GM10266 (cell line): Measurements from ENCODE around the gene MYL5.

ENCODE experiments used
- DNase-seq: peaks from one replicate; pipeline ENCODE4 v3.0.0; 2012; ENCODE audit errors: extremely low spot score
- TF ChIP-seq, protein P1 (sequence below): IDR thresholded peaks from 2 replicates; pipeline ENCODE4 v1.5.1; 2012; ENCODE audit warnings: mild to moderate bottlenecking, low read depth; ENCODE audit not compliant: control insufficient read depth, insufficient read depth; ENCODE audit errors: missing control alignments

The MYL5 gene

DNA sequence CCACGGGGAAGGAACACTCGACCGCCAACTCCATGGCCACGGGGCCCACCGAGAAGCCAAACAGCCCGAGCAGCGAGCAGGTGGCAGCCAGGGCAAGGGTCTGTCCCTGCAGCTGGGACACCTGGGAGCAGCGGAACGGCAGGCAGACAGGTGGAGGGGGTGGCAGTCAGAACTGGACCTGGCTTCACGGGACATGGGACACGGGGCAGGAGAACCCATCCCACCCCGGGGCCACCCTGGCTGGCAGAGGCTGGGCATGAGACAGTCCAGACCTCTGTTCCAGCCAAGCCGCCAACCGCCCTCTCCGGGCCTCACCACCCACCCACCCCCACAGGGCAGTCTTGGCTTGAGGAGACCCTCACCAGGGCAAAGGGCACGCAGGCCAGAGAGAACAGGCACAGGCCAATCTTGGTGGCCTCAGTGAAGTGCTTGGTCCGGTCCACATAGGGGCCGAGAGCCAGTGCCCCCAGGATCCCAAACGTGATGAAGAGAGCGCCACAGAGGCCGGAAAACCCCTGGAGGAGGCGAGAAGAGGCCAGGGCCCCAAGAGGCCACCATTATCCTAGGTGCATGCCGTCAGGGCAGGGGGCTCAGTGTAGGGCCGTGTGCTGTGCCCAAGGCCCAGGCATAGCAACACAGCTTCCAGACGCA lies 9.0 kb downstream of the MYL5 start:
- TF ChIP-seq, protein P1, sequence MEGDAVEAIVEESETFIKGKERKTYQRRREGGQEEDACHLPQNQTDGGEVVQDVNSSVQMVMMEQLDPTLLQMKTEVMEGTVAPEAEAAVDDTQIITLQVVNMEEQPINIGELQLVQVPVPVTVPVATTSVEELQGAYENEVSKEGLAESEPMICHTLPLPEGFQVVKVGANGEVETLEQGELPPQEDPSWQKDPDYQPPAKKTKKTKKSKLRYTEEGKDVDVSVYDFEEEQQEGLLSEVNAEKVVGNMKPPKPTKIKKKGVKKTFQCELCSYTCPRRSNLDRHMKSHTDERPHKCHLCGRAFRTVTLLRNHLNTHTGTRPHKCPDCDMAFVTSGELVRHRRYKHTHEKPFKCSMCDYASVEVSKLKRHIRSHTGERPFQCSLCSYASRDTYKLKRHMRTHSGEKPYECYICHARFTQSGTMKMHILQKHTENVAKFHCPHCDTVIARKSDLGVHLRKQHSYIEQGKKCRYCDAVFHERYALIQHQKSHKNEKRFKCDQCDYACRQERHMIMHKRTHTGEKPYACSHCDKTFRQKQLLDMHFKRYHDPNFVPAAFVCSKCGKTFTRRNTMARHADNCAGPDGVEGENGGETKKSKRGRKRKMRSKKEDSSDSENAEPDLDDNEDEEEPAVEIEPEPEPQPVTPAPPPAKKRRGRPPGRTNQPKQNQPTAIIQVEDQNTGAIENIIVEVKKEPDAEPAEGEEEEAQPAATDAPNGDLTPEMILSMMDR = no peak
- no peak for DNase-seq

DNA sequence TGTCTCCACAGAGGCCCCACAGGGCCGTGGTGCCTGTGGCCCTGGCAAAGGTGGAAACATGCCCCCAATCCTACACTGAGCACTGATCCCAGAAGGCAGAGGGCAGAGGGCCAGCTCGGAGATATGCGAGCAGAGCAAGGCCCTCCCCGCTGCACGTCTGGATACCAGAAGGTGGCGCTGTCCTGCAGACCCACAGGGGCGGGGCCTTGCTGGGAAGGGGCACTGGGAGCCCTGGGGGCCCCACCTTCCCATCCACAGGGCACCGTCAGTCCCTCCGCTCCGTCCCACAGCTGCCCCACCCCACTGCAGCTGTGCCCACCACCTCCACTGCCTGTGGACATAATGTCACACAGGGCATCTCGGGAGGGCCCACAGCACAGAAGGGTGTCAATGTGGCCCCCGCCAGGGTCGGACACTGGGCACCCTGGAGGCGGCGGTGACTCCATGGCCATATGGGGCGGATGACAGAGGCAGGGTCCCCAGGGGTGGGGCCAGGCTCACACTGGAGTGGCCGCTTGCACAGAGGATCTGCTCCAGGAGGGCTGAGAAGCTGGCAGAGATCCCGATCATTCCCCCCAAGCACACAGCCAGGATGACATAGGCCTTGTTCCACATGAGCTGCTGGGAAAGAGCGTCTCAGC lies 9.8 kb downstream of the MYL5 start:
- TF ChIP-seq, protein P1 = peak; percentile 65
- DNase-seq = peak; percentile 75

DNA sequence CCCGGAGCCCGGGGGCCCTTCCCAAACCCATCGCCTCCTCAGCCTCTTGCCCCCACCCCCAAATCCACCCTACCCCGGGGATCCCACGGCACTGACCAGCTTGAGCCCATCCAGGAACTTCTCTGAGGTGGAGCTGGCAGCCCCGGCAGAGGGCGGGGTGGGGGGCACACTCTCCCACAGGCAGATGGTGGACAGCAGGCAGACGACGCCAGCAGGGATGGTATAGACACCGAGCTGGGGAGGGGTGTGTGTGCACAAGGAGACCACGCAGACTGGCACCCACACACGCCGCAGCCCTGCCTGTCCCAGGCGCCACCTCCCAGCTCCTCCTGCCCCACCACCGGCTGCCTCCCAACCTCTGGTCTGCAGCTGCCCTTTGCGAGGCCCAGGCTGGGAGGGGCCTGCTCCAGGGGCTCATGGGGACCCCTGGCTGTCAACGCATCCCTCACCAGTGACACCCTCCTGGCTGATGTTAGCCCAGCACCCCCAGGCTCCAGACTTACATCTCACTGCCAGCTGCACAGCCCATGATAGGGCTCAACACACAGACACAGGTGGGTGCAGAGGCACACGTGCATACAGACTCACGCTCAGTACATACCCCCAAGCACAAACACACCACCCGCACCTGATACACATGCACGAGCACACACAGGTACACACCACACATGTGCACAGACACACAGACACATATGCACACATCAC lies 10.4 kb downstream of the MYL5 start:
- TF ChIP-seq, protein P1 = no peak

GRCh38 chr4:685679-686412 lies 11.5 kb downstream of the MYL5 start:
- no peak for DNase-seq
- TF ChIP-seq, protein P1 = no peak

More for the DNA sequence above, 10.4 kb downstream of the MYL5 start:
- no peak for DNase-seq

GRCh38 chr4:686413-687040 lies 12.2 kb downstream of the MYL5 start:
- TF ChIP-seq, protein P1 = no peak
- DNase-seq = no peak

DNA sequence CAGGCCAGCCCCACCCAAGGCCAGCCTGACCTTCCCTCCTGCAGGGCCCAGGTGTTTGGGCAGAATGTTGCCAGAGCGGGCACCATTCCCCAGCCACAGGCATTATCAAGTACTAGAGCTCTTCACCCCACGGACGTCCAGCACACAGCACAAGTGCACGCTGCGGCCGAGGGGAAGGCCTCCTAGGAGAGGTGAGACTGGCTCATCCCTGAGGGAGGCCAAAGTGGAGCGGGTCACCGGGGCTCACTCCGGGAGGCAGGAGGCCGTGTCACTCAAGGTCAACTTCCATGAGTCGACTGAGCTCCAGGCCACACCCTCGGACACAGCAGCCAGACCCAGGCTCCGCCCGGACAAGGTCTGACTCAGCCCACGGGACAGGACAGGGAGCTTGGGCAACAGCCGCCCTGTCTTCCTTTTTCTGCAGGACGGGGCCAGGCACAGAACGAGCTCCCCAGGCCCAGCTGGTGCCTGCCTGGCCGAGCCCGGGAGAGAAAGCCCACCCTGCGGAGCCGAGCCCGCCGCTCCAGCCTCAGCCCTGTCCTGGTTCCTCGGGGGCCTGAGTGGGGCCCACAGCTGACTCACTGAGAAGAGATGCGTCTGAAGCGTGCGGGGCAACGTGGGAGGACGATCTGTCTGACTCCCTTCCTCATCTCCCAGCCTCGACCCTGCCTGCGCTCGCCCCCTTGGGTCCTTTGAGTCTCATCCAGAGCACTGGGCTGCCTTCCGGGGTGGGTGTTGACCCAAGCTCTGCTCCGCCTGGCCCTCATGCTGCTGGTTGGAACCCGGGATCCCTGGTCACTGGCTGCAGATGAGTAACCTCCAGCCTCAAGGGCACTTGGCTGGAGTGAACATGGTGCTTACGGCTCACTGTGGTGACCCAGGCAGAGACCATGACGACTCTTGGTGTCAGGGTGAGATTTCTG lies 13.0 kb downstream of the MYL5 start:
- DNase-seq = no peak
- TF ChIP-seq, protein P1 = no peak
